GM23338 (cell line): ENCODE results near the gene TENM4.

Experiments
- CREB1 ChIP-seq: fragments of 250-450 bp; sonication (Bioruptor Pico); IDR thresholded peaks from 2 replicates; pipeline ENCODE4 v1.5.0; 2020; ENCODE audit warnings: low read depth, mild to moderate bottlenecking, moderate library complexity
- EZH2 ChIP-seq: fragments of 200-600 bp; sonication (generic); IDR thresholded peaks from one replicate; pipeline ENCODE4 v1.8.0; 2017; ENCODE audit warnings: antibody characterized with exemption, mild to moderate bottlenecking, low read depth; ENCODE audit not compliant: unreplicated experiment
- EZH2phosphoT487 ChIP-seq: fragments of 200-600 bp; sonication (generic); IDR thresholded peaks from one replicate; pipeline ENCODE4 v1.8.1; 2018; ENCODE audit warnings: antibody characterized with exemption; ENCODE audit not compliant: unreplicated experiment
- JUNB ChIP-seq: IDR thresholded peaks from one replicate; pipeline ENCODE4 v1.6.1; 2016; ENCODE audit warnings: antibody characterized with exemption; ENCODE audit not compliant: unreplicated experiment
- NANOG ChIP-seq: IDR thresholded peaks from 2 replicates; pipeline ENCODE4 v1.6.1; 2016; ENCODE audit warnings: antibody characterized with exemption, borderline replicate concordance
- POLR2AphosphoS5 ChIP-seq: IDR thresholded peaks from 2 replicates; pipeline ENCODE4 v1.6.1; 2016; ENCODE audit warnings: antibody characterized with exemption, low read depth
- ZNF331 ChIP-seq: fragments of 250-450 bp; sonication (Bioruptor Pico); IDR thresholded peaks from 2 replicates; pipeline ENCODE4 v1.5.0; 2020; ENCODE audit warnings: low read depth, mild to moderate bottlenecking, moderate library complexity
- TF ChIP-seq, protein P1 (sequence below), 2 experiments: fragments of 200-600 bp in 1 of 2; sonication (generic) in 1 of 2; conservative IDR thresholded peaks; 2 replicates each; pipeline versions ENCODE4 v1.5.1 to v1.6.1; 2016 to 2017; ENCODE audit warnings: antibody characterized with exemption in 2 of 2, low read depth in 2 of 2, mild to moderate bottlenecking in 2 of 2, moderate library complexity in 1 of 2
- TF ChIP-seq, protein P2 (sequence below): fragments of 250-450 bp; sonication (Bioruptor Pico); IDR thresholded peaks from 2 replicates; pipeline ENCODE4 v1.5.0; 2020; ENCODE audit warnings: mild to moderate bottlenecking, moderate library complexity
- TF ChIP-seq, protein P3 (sequence below): IDR thresholded peaks from one replicate; pipeline ENCODE4 v1.6.1; 2018; ENCODE audit warnings: antibody characterized with exemption; ENCODE audit not compliant: unreplicated experiment

DNA sequence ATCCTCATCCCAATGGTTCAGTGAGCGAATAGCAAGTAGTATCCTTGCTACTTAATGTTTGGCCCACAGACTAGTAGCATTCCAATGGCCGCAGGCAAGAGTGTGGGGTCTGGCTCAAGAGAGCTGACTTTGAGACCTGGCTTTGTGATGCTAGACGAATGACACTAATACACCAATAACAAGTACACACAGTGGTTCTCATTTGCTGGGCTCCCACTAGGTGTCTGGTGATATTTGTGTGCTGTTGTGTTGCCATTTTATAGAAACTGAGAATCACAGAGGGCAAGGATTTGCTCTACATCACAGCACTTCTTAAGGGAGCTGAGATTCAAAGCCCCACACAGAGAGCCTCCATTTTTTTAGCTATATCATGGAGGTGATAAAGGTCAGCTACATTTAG lies 351.2 kb downstream of the TENM4 start:
- TF ChIP-seq, protein P1, sequence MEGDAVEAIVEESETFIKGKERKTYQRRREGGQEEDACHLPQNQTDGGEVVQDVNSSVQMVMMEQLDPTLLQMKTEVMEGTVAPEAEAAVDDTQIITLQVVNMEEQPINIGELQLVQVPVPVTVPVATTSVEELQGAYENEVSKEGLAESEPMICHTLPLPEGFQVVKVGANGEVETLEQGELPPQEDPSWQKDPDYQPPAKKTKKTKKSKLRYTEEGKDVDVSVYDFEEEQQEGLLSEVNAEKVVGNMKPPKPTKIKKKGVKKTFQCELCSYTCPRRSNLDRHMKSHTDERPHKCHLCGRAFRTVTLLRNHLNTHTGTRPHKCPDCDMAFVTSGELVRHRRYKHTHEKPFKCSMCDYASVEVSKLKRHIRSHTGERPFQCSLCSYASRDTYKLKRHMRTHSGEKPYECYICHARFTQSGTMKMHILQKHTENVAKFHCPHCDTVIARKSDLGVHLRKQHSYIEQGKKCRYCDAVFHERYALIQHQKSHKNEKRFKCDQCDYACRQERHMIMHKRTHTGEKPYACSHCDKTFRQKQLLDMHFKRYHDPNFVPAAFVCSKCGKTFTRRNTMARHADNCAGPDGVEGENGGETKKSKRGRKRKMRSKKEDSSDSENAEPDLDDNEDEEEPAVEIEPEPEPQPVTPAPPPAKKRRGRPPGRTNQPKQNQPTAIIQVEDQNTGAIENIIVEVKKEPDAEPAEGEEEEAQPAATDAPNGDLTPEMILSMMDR (conservative IDR thresholded peaks at IDR 0.05; ENCODE audit: low read depth in 2 of 2): no peak
- no peak for TF ChIP-seq POLR2AphosphoS5
- no peak for TF ChIP-seq EZH2
- TF ChIP-seq EZH2phosphoT487: no peak
- TF ChIP-seq, protein P2, sequence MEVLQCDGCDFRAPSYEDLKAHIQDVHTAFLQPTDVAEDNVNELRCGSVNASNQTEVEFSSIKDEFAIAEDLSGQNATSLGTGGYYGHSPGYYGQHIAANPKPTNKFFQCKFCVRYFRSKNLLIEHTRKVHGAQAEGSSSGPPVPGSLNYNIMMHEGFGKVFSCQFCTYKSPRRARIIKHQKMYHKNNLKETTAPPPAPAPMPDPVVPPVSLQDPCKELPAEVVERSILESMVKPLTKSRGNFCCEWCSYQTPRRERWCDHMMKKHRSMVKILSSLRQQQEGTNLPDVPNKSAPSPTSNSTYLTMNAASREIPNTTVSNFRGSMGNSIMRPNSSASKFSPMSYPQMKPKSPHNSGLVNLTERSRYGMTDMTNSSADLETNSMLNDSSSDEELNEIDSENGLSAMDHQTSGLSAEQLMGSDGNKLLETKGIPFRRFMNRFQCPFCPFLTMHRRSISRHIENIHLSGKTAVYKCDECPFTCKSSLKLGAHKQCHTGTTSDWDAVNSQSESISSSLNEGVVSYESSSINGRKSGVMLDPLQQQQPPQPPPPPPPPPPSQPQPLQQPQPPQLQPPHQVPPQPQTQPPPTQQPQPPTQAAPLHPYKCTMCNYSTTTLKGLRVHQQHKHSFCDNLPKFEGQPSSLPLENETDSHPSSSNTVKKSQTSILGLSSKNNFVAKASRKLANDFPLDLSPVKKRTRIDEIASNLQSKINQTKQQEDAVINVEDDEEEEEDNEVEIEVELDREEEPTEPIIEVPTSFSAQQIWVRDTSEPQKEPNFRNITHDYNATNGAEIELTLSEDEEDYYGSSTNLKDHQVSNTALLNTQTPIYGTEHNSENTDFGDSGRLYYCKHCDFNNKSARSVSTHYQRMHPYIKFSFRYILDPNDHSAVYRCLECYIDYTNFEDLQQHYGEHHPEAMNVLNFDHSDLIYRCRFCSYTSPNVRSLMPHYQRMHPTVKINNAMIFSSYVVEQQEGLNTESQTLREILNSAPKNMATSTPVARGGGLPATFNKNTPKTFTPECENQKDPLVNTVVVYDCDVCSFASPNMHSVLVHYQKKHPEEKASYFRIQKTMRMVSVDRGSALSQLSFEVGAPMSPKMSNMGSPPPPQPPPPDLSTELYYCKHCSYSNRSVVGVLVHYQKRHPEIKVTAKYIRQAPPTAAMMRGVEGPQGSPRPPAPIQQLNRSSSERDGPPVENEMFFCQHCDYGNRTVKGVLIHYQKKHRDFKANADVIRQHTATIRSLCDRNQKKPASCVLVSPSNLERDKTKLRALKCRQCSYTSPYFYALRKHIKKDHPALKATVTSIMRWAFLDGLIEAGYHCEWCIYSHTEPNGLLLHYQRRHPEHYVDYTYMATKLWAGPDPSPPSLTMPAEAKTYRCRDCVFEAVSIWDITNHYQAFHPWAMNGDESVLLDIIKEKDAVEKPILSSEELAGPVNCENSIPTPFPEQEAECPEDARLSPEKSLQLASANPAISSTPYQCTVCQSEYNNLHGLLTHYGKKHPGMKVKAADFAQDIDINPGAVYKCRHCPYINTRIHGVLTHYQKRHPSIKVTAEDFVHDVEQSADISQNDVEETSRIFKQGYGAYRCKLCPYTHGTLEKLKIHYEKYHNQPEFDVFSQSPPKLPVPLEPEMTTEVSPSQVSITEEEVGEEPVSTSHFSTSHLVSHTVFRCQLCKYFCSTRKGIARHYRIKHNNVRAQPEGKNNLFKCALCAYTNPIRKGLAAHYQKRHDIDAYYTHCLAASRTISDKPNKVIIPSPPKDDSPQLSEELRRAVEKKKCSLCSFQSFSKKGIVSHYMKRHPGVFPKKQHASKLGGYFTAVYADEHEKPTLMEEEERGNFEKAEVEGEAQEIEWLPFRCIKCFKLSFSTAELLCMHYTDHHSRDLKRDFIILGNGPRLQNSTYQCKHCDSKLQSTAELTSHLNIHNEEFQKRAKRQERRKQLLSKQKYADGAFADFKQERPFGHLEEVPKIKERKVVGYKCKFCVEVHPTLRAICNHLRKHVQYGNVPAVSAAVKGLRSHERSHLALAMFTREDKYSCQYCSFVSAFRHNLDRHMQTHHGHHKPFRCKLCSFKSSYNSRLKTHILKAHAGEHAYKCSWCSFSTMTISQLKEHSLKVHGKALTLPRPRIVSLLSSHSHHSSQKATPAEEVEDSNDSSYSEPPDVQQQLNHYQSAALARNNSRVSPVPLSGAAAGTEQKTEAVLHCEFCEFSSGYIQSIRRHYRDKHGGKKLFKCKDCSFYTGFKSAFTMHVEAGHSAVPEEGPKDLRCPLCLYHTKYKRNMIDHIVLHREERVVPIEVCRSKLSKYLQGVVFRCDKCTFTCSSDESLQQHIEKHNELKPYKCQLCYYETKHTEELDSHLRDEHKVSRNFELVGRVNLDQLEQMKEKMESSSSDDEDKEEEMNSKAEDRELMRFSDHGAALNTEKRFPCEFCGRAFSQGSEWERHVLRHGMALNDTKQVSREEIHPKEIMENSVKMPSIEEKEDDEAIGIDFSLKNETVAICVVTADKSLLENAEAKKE: no peak
- TF ChIP-seq JUNB: no peak
- TF ChIP-seq, protein P3, sequence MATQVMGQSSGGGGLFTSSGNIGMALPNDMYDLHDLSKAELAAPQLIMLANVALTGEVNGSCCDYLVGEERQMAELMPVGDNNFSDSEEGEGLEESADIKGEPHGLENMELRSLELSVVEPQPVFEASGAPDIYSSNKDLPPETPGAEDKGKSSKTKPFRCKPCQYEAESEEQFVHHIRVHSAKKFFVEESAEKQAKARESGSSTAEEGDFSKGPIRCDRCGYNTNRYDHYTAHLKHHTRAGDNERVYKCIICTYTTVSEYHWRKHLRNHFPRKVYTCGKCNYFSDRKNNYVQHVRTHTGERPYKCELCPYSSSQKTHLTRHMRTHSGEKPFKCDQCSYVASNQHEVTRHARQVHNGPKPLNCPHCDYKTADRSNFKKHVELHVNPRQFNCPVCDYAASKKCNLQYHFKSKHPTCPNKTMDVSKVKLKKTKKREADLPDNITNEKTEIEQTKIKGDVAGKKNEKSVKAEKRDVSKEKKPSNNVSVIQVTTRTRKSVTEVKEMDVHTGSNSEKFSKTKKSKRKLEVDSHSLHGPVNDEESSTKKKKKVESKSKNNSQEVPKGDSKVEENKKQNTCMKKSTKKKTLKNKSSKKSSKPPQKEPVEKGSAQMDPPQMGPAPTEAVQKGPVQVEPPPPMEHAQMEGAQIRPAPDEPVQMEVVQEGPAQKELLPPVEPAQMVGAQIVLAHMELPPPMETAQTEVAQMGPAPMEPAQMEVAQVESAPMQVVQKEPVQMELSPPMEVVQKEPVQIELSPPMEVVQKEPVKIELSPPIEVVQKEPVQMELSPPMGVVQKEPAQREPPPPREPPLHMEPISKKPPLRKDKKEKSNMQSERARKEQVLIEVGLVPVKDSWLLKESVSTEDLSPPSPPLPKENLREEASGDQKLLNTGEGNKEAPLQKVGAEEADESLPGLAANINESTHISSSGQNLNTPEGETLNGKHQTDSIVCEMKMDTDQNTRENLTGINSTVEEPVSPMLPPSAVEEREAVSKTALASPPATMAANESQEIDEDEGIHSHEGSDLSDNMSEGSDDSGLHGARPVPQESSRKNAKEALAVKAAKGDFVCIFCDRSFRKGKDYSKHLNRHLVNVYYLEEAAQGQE: no peak
- TF ChIP-seq CREB1 (CRISPR knock-in tag): no peak
- no peak for TF ChIP-seq ZNF331 (CRISPR knock-in tag)
- no peak for TF ChIP-seq NANOG
